BLaER1 (cell line): ENCODE measurements around the gene SIX1.

Source experiments
- H3K27ac ChIP-seq: shearing (Covaris generic); formaldehyde crosslinking; 2 replicates; pipeline ENCODE4 v1.8.1; 2022
- H3K27me3 ChIP-seq: shearing (Covaris generic); formaldehyde crosslinking; 2 replicates; pipeline ENCODE4 v1.8.1; 2022
- H3K36me3 ChIP-seq: shearing (Covaris generic); formaldehyde crosslinking; 2 replicates; pipeline ENCODE4 v1.8.1; 2022
- H3K4me1 ChIP-seq: shearing (Covaris generic); formaldehyde crosslinking; 2 replicates; pipeline ENCODE4 v1.8.1; 2022
- H3K4me2 ChIP-seq: shearing (Covaris generic); formaldehyde crosslinking; 2 replicates; pipeline ENCODE4 v1.8.1; 2022
- H3K4me3 ChIP-seq: shearing (Covaris generic); formaldehyde crosslinking; 2 replicates; pipeline ENCODE4 v1.8.1; 2022
- H3K9ac ChIP-seq: shearing (Covaris generic); formaldehyde crosslinking; 2 replicates; pipeline ENCODE4 v1.8.1; 2022
- H3K9me3 ChIP-seq: shearing (Covaris generic); formaldehyde crosslinking; 2 replicates; pipeline ENCODE4 v1.8.1; 2022
- H4K20me1 ChIP-seq: shearing (Covaris generic); formaldehyde crosslinking; 2 replicates; pipeline ENCODE4 v1.8.1; 2022
- Cebpa-rat ChIP-seq: shearing (Covaris generic); IDR thresholded peaks from 2 replicates; pipeline ENCODE4 v1.8.1; 2022

The SIX1 gene

DNA sequence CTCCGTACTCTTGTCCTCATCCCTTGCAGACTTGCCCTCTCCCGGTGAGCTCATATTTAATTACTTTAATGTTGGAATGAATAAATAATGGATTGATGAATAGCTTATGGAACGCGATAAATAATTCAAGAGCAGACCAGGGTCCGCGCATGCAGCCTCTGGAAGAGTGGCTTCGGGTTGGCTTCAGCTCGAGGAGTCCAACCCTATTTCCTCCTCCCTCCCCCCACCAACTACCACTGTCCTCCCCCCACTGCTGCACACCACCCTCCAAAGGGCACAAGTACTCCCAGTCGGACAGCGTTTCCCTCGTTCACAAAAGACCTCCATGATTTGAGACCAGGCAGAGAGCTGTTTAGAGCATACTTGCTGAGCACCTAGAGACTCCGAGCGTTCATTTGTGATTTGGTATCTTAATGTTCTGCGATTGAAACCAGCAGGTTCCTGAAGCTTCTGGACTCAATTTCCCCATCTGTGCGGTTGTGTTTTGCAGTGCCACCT lies 647 bp upstream of the SIX1 start:
- H3K27ac ChIP-seq = no peak overlapping the region
- H3K9me3 ChIP-seq = peaks cover 60% of the 10 kb centered on the region
- no peaks in the 10 kb centered on the region for H3K36me3 ChIP-seq
- no peak overlapping the region for H3K4me2 ChIP-seq
- peaks cover 15% of the 10 kb centered on the region; the same call in 1 of the 2 replicates for H4K20me1 ChIP-seq
- no peaks in the 10 kb centered on the region for H3K4me1 ChIP-seq
- no peak for TF ChIP-seq Cebpa-rat
- no peak overlapping the region for H3K9ac ChIP-seq
- no peak overlapping the region for H3K4me3 ChIP-seq
- peaks cover 100% of the 10 kb centered on the region for H3K27me3 ChIP-seq

DNA sequence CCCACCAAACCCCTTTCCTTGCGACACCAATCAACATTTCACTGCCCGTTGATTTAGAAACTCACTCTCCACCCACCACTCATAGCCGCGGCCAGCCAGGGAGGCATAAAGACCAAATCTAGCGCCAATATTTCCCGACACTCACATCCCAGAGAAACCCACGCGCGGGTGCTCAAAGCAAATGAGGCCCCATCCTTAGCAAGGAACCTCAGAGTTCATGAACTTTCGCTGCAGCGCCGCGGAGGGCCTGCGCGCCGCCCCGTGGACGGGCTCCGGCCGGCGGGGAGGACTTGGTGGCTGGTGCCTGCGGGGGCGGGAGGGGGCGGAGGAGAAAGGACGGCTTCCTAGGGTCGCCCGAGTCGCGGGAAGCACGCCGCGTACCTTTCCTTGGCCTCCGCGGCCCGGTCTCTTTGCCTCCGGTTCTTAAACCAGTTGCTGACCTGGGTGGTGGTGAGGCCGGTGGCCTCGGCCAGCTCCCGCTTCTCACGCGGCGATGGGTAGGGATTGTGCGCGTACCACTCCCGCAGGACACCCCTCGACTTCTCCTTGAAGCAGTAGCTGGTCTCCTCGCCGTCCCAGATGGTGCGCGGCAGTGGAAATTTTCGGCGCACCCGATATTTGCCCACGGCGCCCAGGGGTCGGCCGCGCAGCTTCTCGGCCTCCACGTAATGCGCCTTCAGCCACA lies 886 bp downstream of the SIX1 start:
- no peaks in the 10 kb centered on the region for H3K4me1 ChIP-seq
- no peak overlapping the region for H3K27ac ChIP-seq
- H3K9ac ChIP-seq = no peak overlapping the region
- TF ChIP-seq Cebpa-rat = no peak
- H3K9me3 ChIP-seq = peaks cover 61% of the 10 kb centered on the region
- H3K4me2 ChIP-seq = no peak overlapping the region
- peaks cover 15% of the 10 kb centered on the region; the same call in 1 of the 2 replicates for H4K20me1 ChIP-seq
- peaks cover 100% of the 10 kb centered on the region for H3K27me3 ChIP-seq
- H3K36me3 ChIP-seq = no peaks in the 10 kb centered on the region
- no peak overlapping the region for H3K4me3 ChIP-seq

DNA sequence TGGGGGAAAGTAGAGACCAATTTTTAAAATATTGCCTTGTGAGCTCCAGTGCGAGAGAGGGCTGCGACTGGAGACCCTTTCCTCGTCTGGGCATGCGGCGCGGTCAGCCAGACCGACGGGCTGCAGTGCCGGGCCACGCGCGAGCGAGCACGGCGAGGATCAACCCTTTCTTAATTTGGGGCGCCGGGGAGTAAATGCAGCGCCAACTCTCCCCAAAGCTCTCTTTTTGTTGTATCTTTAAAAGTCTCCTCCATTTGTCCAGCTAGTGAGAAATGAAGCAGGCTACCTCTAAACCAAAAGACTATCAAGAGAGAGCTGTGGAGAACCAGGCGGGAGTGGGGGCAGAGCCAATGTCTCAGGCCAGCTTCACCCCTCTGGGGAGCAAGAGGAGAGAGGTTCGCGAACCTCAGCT lies 1.4 kb downstream of the SIX1 start:
- H4K20me1 ChIP-seq = peaks cover 9% of the 10 kb centered on the region; the same call in 1 of the 2 replicates
- H3K9ac ChIP-seq = no peak overlapping the region
- H3K9me3 ChIP-seq = peaks cover 61% of the 10 kb centered on the region
- H3K27ac ChIP-seq = no peak overlapping the region
- peak overlapping the region; percentile 23; the same call in 1 of the 2 replicates for H3K4me3 ChIP-seq
- H3K36me3 ChIP-seq = no peaks in the 10 kb centered on the region
- H3K4me2 ChIP-seq = no peak overlapping the region
- no peak for TF ChIP-seq Cebpa-rat
- no peaks in the 10 kb centered on the region for H3K4me1 ChIP-seq
- H3K27me3 ChIP-seq = peaks cover 100% of the 10 kb centered on the region

DNA sequence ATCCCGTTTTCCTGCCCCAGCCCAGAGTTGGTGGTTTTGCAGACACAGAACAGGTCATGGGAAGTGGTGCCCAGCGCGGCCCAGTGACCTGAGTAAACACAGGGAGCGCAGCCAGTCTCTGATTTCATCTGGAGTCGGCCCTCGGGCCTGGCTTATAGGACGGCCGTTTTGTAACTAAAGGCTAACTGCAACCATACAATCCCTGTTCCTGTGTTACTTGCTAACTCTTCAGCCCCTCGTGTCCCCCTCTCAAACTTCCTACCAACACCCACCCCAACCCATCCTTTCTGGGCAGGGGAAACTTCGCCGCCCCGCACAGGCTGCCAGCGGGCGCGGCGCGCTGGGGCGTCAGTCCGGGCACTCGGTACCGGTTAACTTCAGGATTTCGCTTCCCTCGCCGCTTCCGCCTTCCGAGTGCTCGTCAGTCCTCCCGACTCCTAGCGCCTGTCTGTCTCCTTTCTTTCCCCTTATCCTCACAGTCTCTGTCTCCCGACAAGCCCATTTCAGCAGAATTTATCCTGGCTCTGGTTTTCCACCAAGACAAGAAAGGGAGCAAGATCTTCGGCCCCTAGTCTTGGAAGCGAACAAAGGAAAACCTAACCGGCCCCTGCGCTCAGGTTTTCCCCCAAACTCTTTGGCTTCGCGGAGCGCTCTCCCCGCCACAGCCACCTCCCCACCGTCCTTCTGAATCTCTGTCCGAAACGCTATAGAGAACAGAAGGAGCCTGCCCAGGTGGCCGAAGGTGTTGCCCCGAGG lies 2.0 kb downstream of the SIX1 start:
- Histone ChIP-seq H3K27me3 (peaks cover 100% of the 10 kb centered on the region), H3K4me1 (no peaks in the 10 kb centered on the region), H3K4me2 (no peak overlapping the region), H4K20me1 (peaks cover 7% of the 10 kb centered on the region; the same call in 1 of the 2 replicates), H3K9ac (no peak overlapping the region), H3K9me3 (peaks cover 61% of the 10 kb centered on the region), H3K4me3 (peak overlapping the region; percentile 23; the same call in 1 of the 2 replicates), H3K27ac (no peak overlapping the region), H3K36me3 (no peaks in the 10 kb centered on the region)
- TF ChIP-seq Cebpa-rat = no peak

DNA sequence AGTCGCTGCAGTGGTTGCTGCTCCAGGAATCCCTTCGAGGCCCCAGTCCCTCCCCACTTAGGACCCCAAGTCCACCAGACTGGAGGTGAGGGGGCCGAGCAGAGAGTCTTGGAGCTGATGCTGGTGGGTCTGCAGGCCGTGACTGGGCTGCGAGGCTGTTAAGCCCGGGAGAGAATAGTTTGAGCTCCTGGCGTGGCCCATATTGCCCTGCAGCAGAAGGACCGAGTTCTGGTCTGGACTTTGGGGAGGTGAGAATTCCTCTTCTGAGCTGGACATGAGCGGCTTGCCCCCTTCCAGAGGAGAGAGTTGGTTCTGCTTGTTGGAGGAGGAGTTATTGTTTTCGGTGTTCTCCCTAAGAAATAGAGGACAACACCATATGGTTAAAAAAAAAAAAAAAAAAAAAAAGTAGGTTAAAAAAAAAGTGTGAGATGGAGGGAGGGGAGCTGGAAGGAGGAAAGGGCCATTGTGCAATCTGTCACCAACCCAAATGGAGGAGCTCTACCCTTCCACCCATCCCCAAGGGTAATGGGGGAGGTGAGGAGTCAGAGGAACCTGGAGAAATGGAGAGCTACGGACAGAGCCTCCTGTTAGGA lies 3.0 kb downstream of the SIX1 start:
- TF ChIP-seq Cebpa-rat = no peak
- Histone ChIP-seq H3K36me3 (no peaks in the 10 kb centered on the region), H4K20me1 (peaks cover 7% of the 10 kb centered on the region; the same call in 1 of the 2 replicates), H3K9ac (no peak overlapping the region), H3K27me3 (peaks cover 100% of the 10 kb centered on the region), H3K4me2 (no peak overlapping the region), H3K4me3 (no peak overlapping the region), H3K27ac (no peak overlapping the region), H3K9me3 (peaks cover 61% of the 10 kb centered on the region), H3K4me1 (no peaks in the 10 kb centered on the region)

DNA sequence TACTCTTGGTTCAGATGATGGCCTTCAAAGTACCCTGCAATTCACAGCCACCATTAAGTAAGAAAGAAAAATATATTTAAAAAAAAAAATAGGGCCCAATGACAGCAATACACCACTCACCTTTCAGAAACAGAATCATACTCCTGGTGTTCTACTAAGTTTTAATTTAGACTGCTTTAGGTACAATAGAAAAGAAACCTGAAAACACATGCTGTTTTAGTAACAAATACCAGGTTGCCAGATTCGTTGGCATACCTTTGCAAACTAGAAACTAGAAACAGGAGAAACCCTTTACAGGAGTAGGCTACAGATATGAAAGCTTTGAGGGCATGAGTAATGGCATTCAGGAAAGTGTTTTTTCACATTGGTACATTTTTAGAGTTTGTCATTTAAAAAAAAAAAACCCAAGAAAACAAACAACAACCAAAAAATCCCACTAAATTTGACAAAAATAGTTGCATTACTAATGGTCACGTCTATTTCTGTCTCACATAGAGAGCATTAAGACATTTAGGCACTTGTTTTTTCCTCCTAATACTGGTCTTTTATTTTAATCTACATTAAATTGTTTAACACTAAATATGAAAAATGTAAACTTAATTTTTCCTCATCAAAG lies 4.0 kb downstream of the SIX1 start:
- Histone ChIP-seq H3K36me3 (no peaks in the 10 kb centered on the region), H4K20me1 (peaks cover 7% of the 10 kb centered on the region; the same call in 1 of the 2 replicates), H3K4me1 (no peaks in the 10 kb centered on the region), H3K27me3 (peaks cover 95% of the 10 kb centered on the region), H3K9ac (no peak overlapping the region), H3K4me3 (no peak overlapping the region), H3K9me3 (peaks cover 62% of the 10 kb centered on the region), H3K27ac (no peak overlapping the region), H3K4me2 (no peak overlapping the region)
- no peak for TF ChIP-seq Cebpa-rat

DNA sequence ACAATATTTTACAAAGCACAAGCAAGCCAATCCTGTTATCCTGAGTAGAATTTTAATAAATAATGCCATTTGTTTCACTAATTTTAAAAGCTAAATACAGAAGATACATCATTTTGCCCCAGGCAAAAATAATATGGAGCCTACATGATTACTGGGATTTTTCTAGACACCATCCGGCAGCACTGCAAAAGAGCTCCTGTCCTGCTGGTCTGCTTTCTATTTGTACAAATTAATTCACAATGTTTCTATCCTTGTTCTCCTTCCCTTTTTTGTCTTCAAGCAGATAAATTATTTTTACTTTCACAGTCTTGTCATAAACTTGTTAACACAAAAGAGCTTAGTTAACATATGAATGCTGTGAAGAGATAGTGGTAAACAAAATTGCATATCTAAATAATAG lies 4.6 kb downstream of the SIX1 start:
- no peak overlapping the region for H3K4me3 ChIP-seq
- no peaks in the 10 kb centered on the region for H3K36me3 ChIP-seq
- no peaks in the 10 kb centered on the region for H3K4me1 ChIP-seq
- H3K27ac ChIP-seq = no peak overlapping the region
- no peak for TF ChIP-seq Cebpa-rat
- peaks cover 57% of the 10 kb centered on the region for H3K9me3 ChIP-seq
- H4K20me1 ChIP-seq = peaks cover 7% of the 10 kb centered on the region; the same call in 1 of the 2 replicates
- no peak overlapping the region for H3K4me2 ChIP-seq
- H3K9ac ChIP-seq = no peak overlapping the region
- peaks cover 89% of the 10 kb centered on the region for H3K27me3 ChIP-seq

DNA sequence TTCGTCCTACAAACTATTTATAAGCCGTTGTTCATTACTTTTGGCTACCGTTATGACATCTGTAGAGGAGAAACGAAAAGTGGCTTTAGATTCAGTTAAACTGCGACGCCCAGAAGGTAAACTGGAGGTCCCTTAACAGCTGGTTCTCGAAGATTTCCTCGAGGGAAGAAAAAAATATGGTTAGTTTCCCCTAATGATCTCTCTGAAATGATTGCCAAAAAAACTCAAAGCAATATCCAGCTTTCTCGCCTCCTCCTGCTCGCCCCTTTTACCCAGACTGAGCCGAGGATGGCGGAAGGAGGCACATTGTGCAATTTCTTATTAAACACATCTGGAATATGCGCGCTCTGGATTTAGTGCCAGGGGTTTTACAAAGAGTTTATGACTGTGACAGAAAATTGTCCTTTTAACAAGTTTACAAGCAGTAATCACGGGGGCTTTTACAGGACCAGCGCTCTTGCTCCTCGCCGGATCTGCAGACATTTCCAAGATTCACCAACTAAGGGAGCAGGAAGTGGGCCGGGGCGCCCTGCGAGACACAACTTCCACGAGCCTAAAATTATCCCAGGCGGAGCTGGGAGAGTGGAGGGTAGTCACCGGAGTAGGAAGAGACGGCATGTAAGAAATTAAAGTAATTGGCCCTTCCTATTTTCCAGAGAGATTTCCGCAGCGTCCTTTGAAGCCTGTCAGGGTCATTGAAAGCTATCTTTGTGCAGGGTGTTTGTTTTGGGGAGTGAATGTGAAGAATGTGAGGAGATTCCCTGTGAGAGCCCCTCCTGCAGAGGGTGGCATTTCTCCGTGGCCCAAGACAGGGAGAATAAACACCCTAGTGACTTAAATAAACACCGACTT lies 5.6 kb downstream of the SIX1 start:
- Histone ChIP-seq H3K4me2 (no peak overlapping the region), H3K4me3 (no peak overlapping the region), H3K9ac (no peak overlapping the region), H3K4me1 (no peaks in the 10 kb centered on the region), H4K20me1 (peaks cover 7% of the 10 kb centered on the region; the same call in 1 of the 2 replicates), H3K36me3 (no peaks in the 10 kb centered on the region), H3K27me3 (peaks cover 79% of the 10 kb centered on the region), H3K27ac (no peak overlapping the region), H3K9me3 (peaks cover 47% of the 10 kb centered on the region)
- no peak for TF ChIP-seq Cebpa-rat

DNA sequence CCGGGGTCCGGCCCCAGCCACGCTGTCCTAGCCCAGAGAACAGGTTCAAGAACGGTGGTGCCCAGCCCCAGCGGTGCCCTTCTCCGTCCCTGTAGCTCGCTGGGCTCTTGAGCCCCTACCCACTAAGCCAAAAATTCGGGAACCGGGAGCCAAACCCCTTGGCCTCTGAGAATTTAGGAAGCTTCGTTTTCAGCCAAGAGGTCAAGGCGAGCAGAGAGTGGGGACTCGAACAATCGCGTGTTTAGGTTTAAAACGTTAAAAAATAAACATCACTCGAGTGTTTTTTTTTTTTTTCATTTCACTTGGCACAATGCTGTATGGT lies 6.2 kb downstream of the SIX1 start:
- Histone ChIP-seq H3K4me3 (no peak overlapping the region), H3K9ac (no peak overlapping the region), H3K27me3 (peaks cover 78% of the 10 kb centered on the region), H4K20me1 (0 out of 2 replicates have a peak, but pooled peaks cover 7% of the 10 kb centered on the region), H3K4me2 (no peak overlapping the region), H3K27ac (no peak overlapping the region), H3K36me3 (no peaks in the 10 kb centered on the region), H3K4me1 (no peaks in the 10 kb centered on the region), H3K9me3 (peaks cover 44% of the 10 kb centered on the region)
- TF ChIP-seq Cebpa-rat = no peak
